A549 treated with ZK216348 at 1 μM for 4 hours (cell line): Measurements from ENCODE around the gene INTS6L. TPM values are rescaled to one million over a fixed set of nuclear protein-coding genes. Genes with fewer than 3 reads are reported as not detected.

Source experiments
- total RNA-seq: library from RNA; stranded (reverse); fragments of 200-300 nt; extraction: Qiagen RNA extraction; gene quantifications from 5 replicates; pipeline ENCODE4 v1.2.3, GENCODE V29; 2022; ENCODE audit warnings: low read depth

The INTS6L gene, protein sequence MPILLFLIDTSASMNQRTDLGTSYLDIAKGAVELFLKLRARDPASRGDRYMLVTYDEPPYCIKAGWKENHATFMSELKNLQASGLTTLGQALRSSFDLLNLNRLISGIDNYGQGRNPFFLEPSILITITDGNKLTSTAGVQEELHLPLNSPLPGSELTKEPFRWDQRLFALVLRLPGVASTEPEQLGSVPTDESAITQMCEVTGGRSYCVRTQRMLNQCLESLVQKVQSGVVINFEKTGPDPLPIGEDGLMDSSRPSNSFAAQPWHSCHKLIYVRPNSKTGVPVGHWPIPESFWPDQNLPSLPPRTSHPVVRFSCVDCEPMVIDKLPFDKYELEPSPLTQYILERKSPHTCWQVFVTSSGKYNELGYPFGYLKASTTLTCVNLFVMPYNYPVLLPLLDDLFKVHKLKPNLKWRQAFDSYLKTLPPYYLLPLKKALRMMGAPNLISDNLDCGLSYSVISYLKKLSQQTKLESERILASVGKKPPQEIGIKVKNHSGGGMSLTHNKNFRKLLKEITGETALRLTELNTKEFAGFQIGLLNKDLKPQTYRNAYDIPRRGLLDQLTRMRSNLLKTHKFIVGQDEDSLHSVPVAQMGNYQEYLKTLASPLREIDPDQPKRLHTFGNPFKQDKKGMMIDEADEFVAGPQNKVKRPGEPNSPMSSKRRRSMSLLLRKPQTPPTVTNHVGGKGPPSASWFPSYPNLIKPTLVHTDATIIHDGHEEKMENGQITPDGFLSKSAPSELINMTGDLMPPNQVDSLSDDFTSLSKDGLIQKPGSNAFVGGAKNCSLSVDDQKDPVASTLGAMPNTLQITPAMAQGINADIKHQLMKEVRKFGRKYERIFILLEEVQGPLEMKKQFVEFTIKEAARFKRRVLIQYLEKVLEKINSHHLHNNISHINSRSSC
- 0.12 to 0.42 TPM (median 0.19 TPM) in 5 replicates for total RNA-seq

DNA sequence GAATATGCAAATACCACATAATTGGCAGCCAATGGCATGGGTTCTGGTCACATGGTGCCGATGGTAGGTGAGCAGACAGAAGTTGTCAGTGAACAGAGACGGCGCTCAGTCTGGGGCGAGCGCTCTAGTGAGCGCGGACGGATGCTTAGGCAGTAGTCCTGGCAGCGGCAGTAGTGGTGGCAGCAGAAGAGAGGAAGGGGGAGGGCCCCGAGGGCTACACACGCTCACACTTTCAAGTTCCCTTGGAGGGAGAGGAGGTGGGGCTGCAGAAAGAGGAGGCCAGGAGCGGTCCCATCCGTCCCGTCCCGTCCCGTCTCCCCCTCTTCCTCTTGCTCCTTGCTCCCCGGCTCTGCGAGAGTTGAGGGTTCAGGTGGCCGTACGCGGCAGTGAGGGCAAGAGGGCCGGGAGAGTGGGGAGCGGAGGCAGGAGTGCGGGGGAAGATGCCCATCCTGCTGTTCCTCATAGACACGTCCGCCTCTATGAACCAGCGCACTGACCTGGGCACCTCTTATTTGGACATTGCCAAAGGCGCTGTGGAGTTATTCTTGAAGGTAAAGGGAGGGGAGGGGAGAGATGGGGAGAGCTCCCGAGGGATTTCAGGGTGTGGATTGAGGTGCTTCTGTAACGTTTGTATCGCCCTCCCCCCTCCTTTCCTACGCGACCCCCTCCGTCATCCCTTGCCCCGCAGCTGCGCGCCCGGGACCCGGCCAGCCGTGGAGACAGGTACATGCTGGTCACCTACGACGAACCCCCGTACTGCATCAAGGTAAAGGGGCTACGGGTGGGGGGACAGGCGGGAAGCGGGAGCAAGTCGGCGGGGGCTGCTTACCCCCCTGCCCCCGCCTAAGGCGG is at the start of gene INTS6L:
TSS of gene INTS6L (plus strand) at position 108 of the 852 bp plus-strand sequence. CDS start at position 441, 333 bp downstream.

Other genes starting within 250 kb of the INTS6L start
- gene ETDC, start 211.2 kb upstream of the INTS6L start, total RNA-seq = not detected in 5 replicates
- 2.5 to 4.1 TPM (median 3.4 TPM) in 5 replicates for gene ZNF75D, start 176.6 kb upstream of the INTS6L start, total RNA-seq
- 2.1 to 4.3 TPM (median 3.9 TPM) in 5 replicates for gene ZNF449, start 175.9 kb upstream of the INTS6L start, total RNA-seq
- gene SMIM10L2A, start 98.7 kb upstream of the INTS6L start, total RNA-seq = 0.13 to 0.23 TPM (median 0.18 TPM) in 5 replicates
- not detected in 5 replicates for gene CT45A1, start 193.0 kb downstream of the INTS6L start, total RNA-seq
- gene CT45A3, start 247.5 kb downstream of the INTS6L start, total RNA-seq = not detected in 5 replicates